GM12873 (cell line): ENCODE measurements around the gene ETV1.

Source experiments
- CTCF ChIP-seq: IDR thresholded peaks from 2 replicates; pipeline ENCODE4 v1.5.1; 2012; ENCODE audit warnings: low read depth, mild to moderate bottlenecking, moderate library complexity, low read length, control low read depth; ENCODE audit not compliant: insufficient read depth; ENCODE audit errors: missing control alignments

The ETV1 gene

DNA sequence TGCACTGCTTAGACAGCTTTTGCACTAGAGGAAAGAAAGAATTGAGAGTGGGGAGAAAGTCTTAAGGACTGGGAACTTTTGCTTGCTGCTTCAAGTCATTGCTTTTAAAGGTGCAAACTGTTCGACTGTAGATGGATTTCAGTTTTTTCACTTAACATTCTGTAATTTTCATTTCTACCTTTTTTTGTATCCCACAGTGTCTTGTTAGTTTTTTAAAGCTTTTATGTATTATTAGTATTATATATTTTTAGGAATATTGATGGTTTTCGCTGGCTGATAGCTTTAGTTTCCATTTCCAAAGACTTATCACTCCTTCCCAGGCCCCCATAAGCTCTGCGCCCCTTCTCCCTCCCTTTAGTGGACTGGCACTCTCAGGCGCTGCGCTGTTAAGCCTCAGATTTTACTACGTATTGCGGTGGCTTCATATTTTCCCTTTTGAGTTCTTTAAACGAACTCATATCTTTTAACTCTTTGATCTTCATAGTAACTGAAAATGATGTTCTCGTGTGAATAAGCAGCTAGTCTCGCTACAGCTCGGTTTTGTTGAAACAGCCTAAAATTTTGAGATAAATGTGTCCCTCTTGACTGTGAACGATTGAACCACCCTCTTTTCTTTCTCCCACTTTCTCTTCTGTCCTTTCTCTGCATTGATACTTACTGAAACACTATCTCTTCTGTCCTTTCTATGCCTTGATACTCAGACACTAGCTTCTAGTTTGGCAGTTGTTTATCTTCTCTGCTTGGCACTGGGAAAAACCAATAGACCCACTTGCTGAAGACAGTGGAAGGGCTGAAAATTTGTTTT, 2.5 kb upstream of the ETV1 start:
- no peak for TF ChIP-seq CTCF

DNA sequence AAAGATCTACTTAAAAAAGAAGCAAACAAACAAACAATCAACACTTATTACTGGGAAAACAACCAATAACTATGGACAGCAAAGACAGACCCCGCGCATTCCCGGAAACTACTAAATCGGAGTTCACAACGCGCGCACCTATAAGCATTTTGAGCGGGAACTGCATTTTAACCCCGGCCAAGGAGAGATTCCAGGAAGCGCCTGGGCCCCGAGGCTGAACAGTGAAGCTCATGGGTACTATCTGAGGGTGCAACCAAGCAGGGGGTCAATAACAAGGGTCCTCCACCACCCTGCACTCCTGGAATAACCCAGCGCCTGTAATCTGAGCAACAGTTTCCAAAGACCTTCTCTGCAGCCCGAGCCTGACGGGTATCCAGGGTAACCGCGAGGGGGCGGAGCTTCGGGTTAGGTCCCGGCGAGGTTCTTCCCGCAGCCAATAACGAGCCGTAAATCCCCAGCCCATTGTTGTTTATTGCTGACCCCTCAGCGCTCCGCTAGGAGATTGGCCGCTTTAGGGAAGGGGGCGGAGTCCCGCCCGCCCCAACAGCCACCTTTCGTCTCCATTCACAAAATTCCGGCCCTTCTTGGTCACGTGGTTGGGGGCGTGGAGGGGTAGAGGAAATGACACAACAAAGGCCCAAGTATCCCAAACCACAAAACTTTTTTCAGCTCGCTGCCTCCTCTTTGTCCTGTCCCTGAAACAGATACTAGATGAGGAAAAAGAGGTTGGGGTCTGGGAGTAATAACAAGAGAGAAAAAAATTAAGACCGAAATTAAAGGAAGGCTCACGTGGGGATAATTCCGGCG, 1.7 kb upstream of the ETV1 start:
- TF ChIP-seq CTCF = no peak

DNA sequence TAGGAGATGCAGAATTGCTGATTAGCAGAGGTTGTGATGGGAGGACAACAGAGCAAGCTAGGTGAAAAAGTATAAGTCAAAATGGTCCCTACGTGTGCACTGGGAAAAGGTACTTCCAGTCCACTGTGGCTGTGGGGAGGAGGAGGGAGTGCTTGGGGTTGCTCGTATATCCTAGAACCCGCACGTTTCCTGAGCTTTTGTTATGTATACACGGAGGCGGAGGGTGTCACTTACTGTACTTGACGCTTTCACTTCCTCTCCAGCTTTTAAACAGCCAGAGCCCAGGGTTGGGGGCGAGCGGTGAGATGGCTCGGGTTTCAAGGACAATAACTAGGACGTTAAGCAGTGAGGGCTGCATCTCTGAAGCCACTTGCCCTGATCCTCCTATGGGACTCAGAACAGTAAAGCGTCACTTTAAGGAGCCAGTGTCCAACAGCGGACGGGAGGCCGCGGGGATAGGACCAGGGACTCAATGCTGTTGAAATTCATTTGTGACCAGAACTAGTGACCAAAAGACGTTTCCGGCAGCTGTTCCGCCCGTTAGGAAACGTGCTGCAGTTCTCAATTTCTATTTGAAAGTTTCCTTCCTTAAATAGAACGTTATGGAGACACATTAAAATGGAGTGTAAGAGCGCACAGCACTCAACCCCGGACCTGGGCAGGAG, 985 bp upstream of the ETV1 start:
- no peak for TF ChIP-seq CTCF

- no peak for TF ChIP-seq CTCF
Measured at GRCh38 chr7:13989949-13990305, 461 bp upstream of the ETV1 start.

- no peak for TF ChIP-seq CTCF
Measured at GRCh38 chr7:13988731-13989125, 738 bp downstream of the ETV1 start.

- no peak for TF ChIP-seq CTCF
Measured at GRCh38 chr7:13988065-13988464, 1.4 kb downstream of the ETV1 start.

- no peak for TF ChIP-seq CTCF
Measured at GRCh38 chr7:13987395-13987794, 2.1 kb downstream of the ETV1 start.
